HepG2 (cell line): ENCODE measurements around the gene MIPEP. TPM values are rescaled to one million over a fixed set of nuclear protein-coding genes. Genes with fewer than 3 reads are reported as not detected.

Source experiments
- AGO2 ChIP-seq: fragments of 200-400 bp; formaldehyde crosslinking; optimal IDR thresholded peaks from 2 replicates; pipeline ENCODE3; 2017; ENCODE audit warnings: mild to moderate bottlenecking, low read depth, low read length, moderate library complexity
- CAMTA2 ChIP-seq: sonication (generic); formaldehyde crosslinking; IDR thresholded peaks from 2 replicates; pipeline ENCODE4 v1.4.0; 2020; ENCODE audit warnings: mild to moderate bottlenecking, missing genetic modification reagents, borderline replicate concordance
- GATA4 ChIP-seq: sonication (generic); IDR thresholded peaks from 2 replicates; pipeline ENCODE4 v1.6.1; 2016; ENCODE audit warnings: antibody characterized with exemption, low read depth, borderline replicate concordance
- RAD21 ChIP-seq: fragments of 450-650 bp; formaldehyde crosslinking; IDR thresholded peaks from 2 replicates; pipeline ENCODE4 v1.5.0; 2020; ENCODE audit warnings: mild to moderate bottlenecking
- XRCC5 ChIP-seq: fragments of 200-400 bp; formaldehyde crosslinking; optimal IDR thresholded peaks from 2 replicates; pipeline ENCODE3; 2017; ENCODE audit warnings: mild to moderate bottlenecking, low read length
- YY1 ChIP-seq: IDR thresholded peaks from 2 replicates; pipeline ENCODE4 v1.6.1; 2011; ENCODE audit warnings: low read length, low read depth, moderate library complexity, mild to moderate bottlenecking; ENCODE audit not compliant: insufficient read depth, insufficient replicate concordance
- ZBTB7A ChIP-seq: sonication (generic); formaldehyde crosslinking; IDR thresholded peaks from 2 replicates; pipeline ENCODE4 v1.8.0; 2022; ENCODE audit warnings: mild to moderate bottlenecking, missing genetic modification reagents
- ZFAT ChIP-seq: sonication (generic); formaldehyde crosslinking; conservative IDR thresholded peaks from 2 replicates; pipeline ENCODE4 v1.8.1; 2023; ENCODE audit warnings: missing genetic modification reagents, inconsistent platforms
- ZNF253 ChIP-seq: sonication (generic); formaldehyde crosslinking; IDR thresholded peaks from 2 replicates; pipeline ENCODE4 v1.8.0; 2022; ENCODE audit warnings: mild to moderate bottlenecking, missing genetic modification reagents, borderline replicate concordance
- ZNF598 ChIP-seq: sonication (generic); formaldehyde crosslinking; IDR thresholded peaks from 2 replicates; pipeline ENCODE4 v1.5.1; 2020; ENCODE audit warnings: mild to moderate bottlenecking, missing genetic modification reagents, borderline replicate concordance
- ZSCAN31 ChIP-seq: sonication (generic); formaldehyde crosslinking; IDR thresholded peaks from 2 replicates; pipeline ENCODE4 v1.5.0; 2020; ENCODE audit warnings: low read depth, mild to moderate bottlenecking, missing genetic modification reagents
- polyA plus RNA-seq, 8 experiments: library from polyadenylated mRNA; depleted of rRNA in 3 of 8; stranded (reverse) in 7 of 8; unstranded in 1 of 8; fragments of >200 nt; fragmentation: Illumina TruSeq in 4 of 8; extraction: Trizol in 4 of 8; gene quantifications; 2 replicates each; pipeline versions ENCODE4 v1.2.1 to v1.2.3, GENCODE V29; 2011 to 2016; ENCODE audit warnings: low read depth in 4 of 8, missing spikeins in 1 of 8, mixed read lengths in 1 of 8; ENCODE audit not compliant: insufficient read depth in 1 of 8
- total RNA-seq, 5 experiments: library from RNA; depleted of rRNA; stranded (reverse); fragments of >200 nt; fragmentation: Illumina TruSeq; extraction: Trizol; gene quantifications; 2 replicates each; pipeline ENCODE4 v1.2.3, GENCODE V29; 2016; ENCODE audit warnings: low read depth in 1 of 5
- TF ChIP-seq, protein P1 (sequence below): sonication (generic); formaldehyde crosslinking; IDR thresholded peaks from 2 replicates; pipeline ENCODE4 v1.5.1; 2020; ENCODE audit warnings: mild to moderate bottlenecking, missing genetic modification reagents, moderate library complexity
- TF ChIP-seq, protein P2 (sequence below), 2 experiments: sonication (generic) in 1 of 2; formaldehyde crosslinking in 1 of 2; IDR thresholded peaks; 2 replicates each; pipeline versions ENCODE4 v1.4.0 to v1.6.1; 2018 to 2020; ENCODE audit warnings: missing genetic modification reagents in 2 of 2, borderline replicate concordance in 1 of 2, low read depth in 1 of 2, mild to moderate bottlenecking in 1 of 2, missing biosample characterization in 1 of 2
- TF ChIP-seq, protein P3 (sequence below): sonication (generic); formaldehyde crosslinking; IDR thresholded peaks from 2 replicates; pipeline ENCODE4 v1.9.0; 2021; ENCODE audit warnings: missing genetic modification reagents, mild to moderate bottlenecking, borderline replicate concordance

MIPEP gene
- total and polyA plus RNA-seq, 2 of the 13 experiments (the other 11 are each of a cell fraction or from before 2014, with no cell fraction given): 9.3 to 24.1 TPM

DNA sequence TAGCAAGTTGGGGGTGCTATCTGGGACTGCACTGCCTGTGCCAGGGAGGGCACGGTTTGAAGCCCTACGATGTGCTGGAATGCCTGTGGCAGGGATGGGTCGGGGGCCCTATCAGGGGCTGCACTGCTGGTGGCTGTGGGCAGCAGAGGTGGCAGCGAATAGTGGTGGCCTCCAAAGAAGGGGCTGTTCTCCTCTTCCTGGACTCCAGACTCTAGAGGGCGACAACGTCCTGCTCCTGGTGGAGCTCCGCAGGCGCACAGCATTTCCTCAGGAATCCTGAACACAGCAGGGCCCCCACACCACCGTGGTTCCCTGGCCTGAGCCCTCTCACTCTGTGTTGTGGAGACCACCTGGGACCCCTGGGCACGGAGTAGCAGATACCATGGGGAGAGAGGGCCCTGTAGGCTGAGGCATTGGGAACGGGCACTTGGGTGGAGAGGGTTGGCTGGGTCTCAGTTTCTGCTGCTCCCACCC is 173.4 kb downstream of the MIPEP start (continued):
- TF ChIP-seq RAD21 (CRISPR knock-in tag) (peak; percentile 89), ZSCAN31 (CRISPR knock-in tag) (0 out of 2 replicates have a peak, but pooled peaks have one; percentile 33), ZBTB7A (CRISPR knock-in tag) (no peak), ZFAT (no peak), YY1 (no peak), GATA4 (no peak), AGO2 (no peak), ZNF598 (peak; percentile 56; the same call in 1 of the 2 replicates), CAMTA2 (CRISPR knock-in tag) (no peak), ZNF253 (CRISPR knock-in tag) (no peak), XRCC5 (peak; percentile 34)
- TF ChIP-seq, protein P1, sequence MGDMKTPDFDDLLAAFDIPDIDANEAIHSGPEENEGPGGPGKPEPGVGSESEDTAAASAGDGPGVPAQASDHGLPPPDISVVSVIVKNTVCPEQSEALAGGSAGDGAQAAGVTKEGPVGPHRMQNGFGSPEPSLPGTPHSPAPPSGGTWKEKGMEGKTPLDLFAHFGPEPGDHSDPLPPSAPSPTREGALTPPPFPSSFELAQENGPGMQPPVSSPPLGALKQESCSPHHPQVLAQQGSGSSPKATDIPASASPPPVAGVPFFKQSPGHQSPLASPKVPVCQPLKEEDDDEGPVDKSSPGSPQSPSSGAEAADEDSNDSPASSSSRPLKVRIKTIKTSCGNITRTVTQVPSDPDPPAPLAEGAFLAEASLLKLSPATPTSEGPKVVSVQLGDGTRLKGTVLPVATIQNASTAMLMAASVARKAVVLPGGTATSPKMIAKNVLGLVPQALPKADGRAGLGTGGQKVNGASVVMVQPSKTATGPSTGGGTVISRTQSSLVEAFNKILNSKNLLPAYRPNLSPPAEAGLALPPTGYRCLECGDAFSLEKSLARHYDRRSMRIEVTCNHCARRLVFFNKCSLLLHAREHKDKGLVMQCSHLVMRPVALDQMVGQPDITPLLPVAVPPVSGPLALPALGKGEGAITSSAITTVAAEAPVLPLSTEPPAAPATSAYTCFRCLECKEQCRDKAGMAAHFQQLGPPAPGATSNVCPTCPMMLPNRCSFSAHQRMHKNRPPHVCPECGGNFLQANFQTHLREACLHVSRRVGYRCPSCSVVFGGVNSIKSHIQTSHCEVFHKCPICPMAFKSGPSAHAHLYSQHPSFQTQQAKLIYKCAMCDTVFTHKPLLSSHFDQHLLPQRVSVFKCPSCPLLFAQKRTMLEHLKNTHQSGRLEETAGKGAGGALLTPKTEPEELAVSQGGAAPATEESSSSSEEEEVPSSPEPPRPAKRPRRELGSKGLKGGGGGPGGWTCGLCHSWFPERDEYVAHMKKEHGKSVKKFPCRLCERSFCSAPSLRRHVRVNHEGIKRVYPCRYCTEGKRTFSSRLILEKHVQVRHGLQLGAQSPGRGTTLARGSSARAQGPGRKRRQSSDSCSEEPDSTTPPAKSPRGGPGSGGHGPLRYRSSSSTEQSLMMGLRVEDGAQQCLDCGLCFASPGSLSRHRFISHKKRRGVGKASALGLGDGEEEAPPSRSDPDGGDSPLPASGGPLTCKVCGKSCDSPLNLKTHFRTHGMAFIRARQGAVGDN (CRISPR knock-in tag): peak; percentile 48; the same call in 1 of the 2 replicates
- TF ChIP-seq, protein P2, sequence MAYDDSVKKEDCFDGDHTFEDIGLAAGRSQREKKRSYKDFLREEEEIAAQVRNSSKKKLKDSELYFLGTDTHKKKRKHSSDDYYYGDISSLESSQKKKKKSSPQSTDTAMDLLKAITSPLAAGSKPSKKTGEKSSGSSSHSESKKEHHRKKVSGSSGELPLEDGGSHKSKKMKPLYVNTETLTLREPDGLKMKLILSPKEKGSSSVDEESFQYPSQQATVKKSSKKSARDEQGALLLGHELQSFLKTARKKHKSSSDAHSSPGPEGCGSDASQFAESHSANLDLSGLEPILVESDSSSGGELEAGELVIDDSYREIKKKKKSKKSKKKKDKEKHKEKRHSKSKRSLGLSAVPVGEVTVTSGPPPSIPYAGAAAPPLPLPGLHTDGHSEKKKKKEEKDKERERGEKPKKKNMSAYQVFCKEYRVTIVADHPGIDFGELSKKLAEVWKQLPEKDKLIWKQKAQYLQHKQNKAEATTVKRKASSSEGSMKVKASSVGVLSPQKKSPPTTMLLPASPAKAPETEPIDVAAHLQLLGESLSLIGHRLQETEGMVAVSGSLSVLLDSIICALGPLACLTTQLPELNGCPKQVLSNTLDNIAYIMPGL (CRISPR knock-in tag; IDR thresholded peaks at IDR 0.05; ENCODE audit: borderline replicate concordance in 1 of 2, low read depth in 1 of 2): peak; percentile 46 to 60; a peak in 2 of 4 replicates
- TF ChIP-seq, protein P3, sequence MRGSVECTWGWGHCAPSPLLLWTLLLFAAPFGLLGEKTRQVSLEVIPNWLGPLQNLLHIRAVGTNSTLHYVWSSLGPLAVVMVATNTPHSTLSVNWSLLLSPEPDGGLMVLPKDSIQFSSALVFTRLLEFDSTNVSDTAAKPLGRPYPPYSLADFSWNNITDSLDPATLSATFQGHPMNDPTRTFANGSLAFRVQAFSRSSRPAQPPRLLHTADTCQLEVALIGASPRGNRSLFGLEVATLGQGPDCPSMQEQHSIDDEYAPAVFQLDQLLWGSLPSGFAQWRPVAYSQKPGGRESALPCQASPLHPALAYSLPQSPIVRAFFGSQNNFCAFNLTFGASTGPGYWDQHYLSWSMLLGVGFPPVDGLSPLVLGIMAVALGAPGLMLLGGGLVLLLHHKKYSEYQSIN (CRISPR knock-in tag): no peak
